OCI-LY1 (cell line): ENCODE measurements around the gene SEPTIN8.

Source experiments
- H2AFZ ChIP-seq: fragments of 200-600 bp; sonication (generic), shearing (Covaris generic); 2 replicates; pipeline ENCODE4 v1.6.0; 2014; ENCODE audit warnings: antibody characterized with exemption, mild to moderate bottlenecking, low read length
- H3F3A ChIP-seq: fragments of 200-600 bp; sonication (generic), shearing (Covaris generic); 2 replicates; pipeline ENCODE4 v1.6.0; 2014; ENCODE audit warnings: mild to moderate bottlenecking, antibody characterized with exemption, low read length, moderate library complexity; ENCODE audit not compliant: insufficient read depth
- H3K27ac ChIP-seq: fragments of 200-600 bp; sonication (generic); 2 replicates; pipeline ENCODE4 v1.5.1; 2014; ENCODE audit warnings: low read length, mixed run types, mild to moderate bottlenecking, low read depth; ENCODE audit not compliant: poor library complexity, severe bottlenecking
- H3K27me3 ChIP-seq: fragments of 200-600 bp; sonication (generic); 2 replicates; pipeline ENCODE4 v1.6.0; 2014; ENCODE audit warnings: antibody characterized with exemption, mild to moderate bottlenecking, low read length, moderate library complexity; ENCODE audit not compliant: insufficient read depth
- H3K36me3 ChIP-seq: fragments of 200-600 bp; sonication (generic); 2 replicates; pipeline ENCODE4 v1.6.1; 2014; ENCODE audit warnings: mild to moderate bottlenecking, antibody characterized with exemption, low read length, moderate library complexity, mixed read lengths; ENCODE audit not compliant: insufficient read depth
- H3K4me1 ChIP-seq: fragments of 200-600 bp; sonication (generic); 2 replicates; pipeline ENCODE4 v1.5.1; 2014; ENCODE audit warnings: mild to moderate bottlenecking, low read length, moderate library complexity; ENCODE audit not compliant: insufficient read depth, severe bottlenecking
- H3K4me2 ChIP-seq: fragments of 200-600 bp; sonication (generic), shearing (Covaris generic); 2 replicates; pipeline ENCODE4 v1.6.1; 2014; ENCODE audit warnings: low read length
- H3K4me3 ChIP-seq: fragments of 200-600 bp; sonication (generic); 2 replicates; pipeline ENCODE4 v1.5.1; 2014; ENCODE audit warnings: low read length, low read depth, mild to moderate bottlenecking, mixed read lengths; ENCODE audit not compliant: poor library complexity, severe bottlenecking
- H3K79me2 ChIP-seq: fragments of 200-600 bp; shearing (Covaris generic); 2 replicates; pipeline ENCODE4 v1.6.1; 2016; ENCODE audit warnings: mixed run types, low read length, mixed read lengths; ENCODE audit not compliant: insufficient read depth
- H3K9ac ChIP-seq: fragments of 200-600 bp; sonication (generic), shearing (Covaris generic); 2 replicates; pipeline ENCODE4 v1.6.1; 2014; ENCODE audit warnings: mild to moderate bottlenecking, low read length, mixed read lengths
- H3K9me2 ChIP-seq: fragments of 200-600 bp; sonication (generic), shearing (Covaris generic); 2 replicates; pipeline ENCODE4 v1.6.1; 2014; ENCODE audit warnings: low read depth, mild to moderate bottlenecking, low read length, mixed read lengths
- H3K9me3 ChIP-seq: fragments of 200-600 bp; shearing (Covaris generic); 2 replicates; pipeline ENCODE4 v1.6.1; 2014; ENCODE audit warnings: low read length, mixed read lengths
- H4K20me1 ChIP-seq: fragments of 200-600 bp; sonication (generic), shearing (Covaris generic); 2 replicates; pipeline ENCODE4 v1.6.0; 2016; ENCODE audit warnings: mild to moderate bottlenecking, low read length; ENCODE audit not compliant: insufficient read depth
- CTCF ChIP-seq: fragments of 200-600 bp; sonication (generic), shearing (Covaris generic); IDR thresholded peaks from 2 replicates; pipeline ENCODE4 v1.5.1; 2017; ENCODE audit warnings: mild to moderate bottlenecking, antibody characterized with exemption, low read length, moderate library complexity, mixed read lengths
- EZH2 ChIP-seq: fragments of 200-600 bp; sonication (generic), shearing (Covaris generic); IDR thresholded peaks from 2 replicates; pipeline ENCODE4 v1.8.0; 2017; ENCODE audit warnings: borderline replicate concordance, mixed run types, mild to moderate bottlenecking, antibody characterized with exemption, low read length, moderate library complexity, mixed read lengths

SEPTIN8 gene

GRCh38 chr5:132747616-132748440 is 29.2 kb downstream of the SEPTIN8 start:
- Histone ChIP-seq H3K9me3 (no peaks in the 10 kb centered on the region), H2AFZ (no peak overlapping the region), H3K79me2 (no peaks in the 10 kb centered on the region), H3K9me2 (no peaks in the 10 kb centered on the region), H3F3A (no peaks in the 10 kb centered on the region), H3K4me2 (peak overlapping the region; percentile 96), H3K4me1 (peaks cover 21% of the 10 kb centered on the region), H4K20me1 (no peaks in the 10 kb centered on the region), H3K36me3 (no peaks in the 10 kb centered on the region), H3K27me3 (peaks cover 3% of the 10 kb centered on the region; the same call in 1 of the 2 replicates), H3K9ac (peak overlapping the region; percentile 53), H3K27ac (no peak overlapping the region), H3K4me3 (peak overlapping the region; percentile 69)
- TF ChIP-seq EZH2, result no peak
- no peak for TF ChIP-seq CTCF

GRCh38 chr5:132746954-132747615 is 30.0 kb downstream of the SEPTIN8 start, which contains the start of gene CCNI2:
Gene CCNI2, plus strand, starts transcription at chr5:132747426. Its CDS starts 70 bp downstream, at chr5:132747496.
- Histone ChIP-seq H2AFZ (no peak within 1 kb of the TSS), H4K20me1 (no peaks in the 10 kb centered on the region), H3K27ac (no peak within 1 kb of the TSS), H3K79me2 (no peaks in the 10 kb centered on the region), H3K9me2 (no peaks in the 10 kb centered on the region), H3K9me3 (no peaks in the 10 kb centered on the region), H3K4me3 (peak within 1 kb of the TSS; percentile 69), H3F3A (no peaks in the 10 kb centered on the region), H3K27me3 (peaks cover 3% of the 10 kb centered on the region; the same call in 1 of the 2 replicates), H3K9ac (peak within 1 kb of the TSS; percentile 53), H3K4me1 (peaks cover 21% of the 10 kb centered on the region), H3K4me2 (peak within 1 kb of the TSS; percentile 96), H3K36me3 (no peaks in the 10 kb centered on the region)
- TF ChIP-seq EZH2 (no peak), CTCF (peak; percentile 66)

- Histone ChIP-seq H2AFZ (no peak overlapping the region), H3K27ac (no peak overlapping the region), H3K4me1 (peaks cover 19% of the 10 kb centered on the region), H3K27me3 (peaks cover 3% of the 10 kb centered on the region; the same call in 1 of the 2 replicates), H3K79me2 (no peaks in the 10 kb centered on the region), H4K20me1 (no peaks in the 10 kb centered on the region), H3K9me2 (no peaks in the 10 kb centered on the region), H3K36me3 (no peaks in the 10 kb centered on the region), H3F3A (no peaks in the 10 kb centered on the region), H3K4me3 (peak overlapping the region; percentile 69), H3K9ac (no peak overlapping the region), H3K9me3 (no peaks in the 10 kb centered on the region), H3K4me2 (peak overlapping the region; percentile 96)
- TF ChIP-seq EZH2, result no peak
- TF ChIP-seq CTCF, result no peak
Measured at GRCh38 chr5:132746592-132746953, 30.5 kb downstream of the SEPTIN8 start.
